K562 (cell line): ENCODE data around the gene OOEP. TPM values are rescaled to one million over a fixed set of nuclear protein-coding genes. Genes with fewer than 3 reads are reported as not detected.
"Not testable (repeated sequence)": the region's sequence is repeated elsewhere in the genome, so short reads cannot be mapped to it uniquely, and the experiment has no call there.

Experiments used
- ATAC-seq: fragments of 200-7000 bp; cut with Tn5 transposase; 3 replicates; pipeline ENCODE4 v1.9.1; 2020; ENCODE audit warnings: moderate library complexity
- BruUV-seq: library from RNA; stranded (reverse); fragments of 400-500 nt; replicated peaks from 2 replicates; lab custom pipeline; 2021; lab: Mats Ljungman, UMichigan
- CTCF ChIA-PET: fragments of 300-600 bp; formaldehyde crosslinking; extraction: SDS; loops from one replicate; lab custom pipeline; 2021; ENCODE audit warnings: low intra/inter-chr PET ratio; lab: Yijun Ruan, JAX
- POLR2A ChIA-PET: fragments of 300-600, 350-650 bp; sonication (Branson Sonifier 250); formaldehyde crosslinking; extraction: SDS; loops from one replicate; lab custom pipeline; 2021; ENCODE audit warnings: antibody characterized with exemption, inconsistent platforms; lab: Yijun Ruan, JAX
- DNase-seq, 4 experiments: peaks; one replicate each; pipeline versions ENCODE4 v3.0.0 to v3.0.0-alpha.2; 2011 to 2018; ENCODE audit warnings: low spot score in 3 of 4, mixed read lengths in 3 of 4; ENCODE audit errors: extremely low read depth in 1 of 4
- FAIRE-seq: peaks from 2 replicates; lab custom pipeline; 2011; peaks lifted over from hg19 to GRCh38; lab: Jason Lieb, UNC
- H2AFZ ChIP-seq: 2 replicates; pipeline ENCODE4 v1.6.0; 2011; ENCODE audit warnings: low read depth, low read length, control low read depth, inconsistent platforms
- H3K27ac ChIP-seq: fragments of 200-600 bp; 3 replicates; pipeline ENCODE4 v1.8.0; 2011; ENCODE audit warnings: low read depth, mild to moderate bottlenecking, control low read depth, inconsistent platforms, low read length, moderate library complexity, mixed read lengths; ENCODE audit errors: extremely low read depth
- H3K27me3 ChIP-seq, 2 experiments: fragments of 300-600 bp in 1 of 2; 2 replicates in 1 of 2; 3 replicates in 1 of 2; pipeline versions ENCODE4 v1.6.0 to v1.8.0; 2011; ENCODE audit warnings: inconsistent platforms in 2 of 2, low read length in 2 of 2, mild to moderate bottlenecking in 1 of 2, mixed read lengths in 1 of 2, moderate library complexity in 1 of 2; ENCODE audit not compliant: control insufficient read depth in 2 of 2, insufficient read depth in 2 of 2
- H3K36me3 ChIP-seq: fragments of 300-600 bp; 3 replicates; pipeline ENCODE4 v1.8.0; 2011; ENCODE audit warnings: mild to moderate bottlenecking, low read length, inconsistent platforms; ENCODE audit not compliant: control insufficient read depth, insufficient read depth
- H3K4me1 ChIP-seq, 2 experiments: fragments of 200-600 bp in 1 of 2; replicated peaks in 1 of 2; 2 replicates in 1 of 2; 3 replicates in 1 of 2; pipeline versions ENCODE4 v1.5.1 to v1.8.0; 2011; ENCODE audit warnings: inconsistent platforms in 2 of 2, low read length in 2 of 2, mild to moderate bottlenecking in 1 of 2, mixed read lengths in 1 of 2, moderate library complexity in 1 of 2; ENCODE audit not compliant: control insufficient read depth in 2 of 2, insufficient read depth in 2 of 2
- H3K4me2 ChIP-seq: 2 replicates; pipeline ENCODE4 v1.6.1; 2011; ENCODE audit warnings: low read length, control low read depth, inconsistent platforms, mixed read lengths; ENCODE audit not compliant: insufficient read depth
- H3K4me3 ChIP-seq: fragments of 200-600 bp; sonication (generic), shearing (Covaris generic); 2 replicates; pipeline ENCODE4 v1.5.1; 2016; ENCODE audit warnings: control low read depth, inconsistent platforms
- H3K79me2 ChIP-seq: fragments of 200-600 bp; 3 replicates; pipeline ENCODE4 v1.8.0; 2011; ENCODE audit warnings: low read length, inconsistent platforms; ENCODE audit not compliant: control insufficient read depth, insufficient read depth
- H3K9ac ChIP-seq, 2 experiments: 2 replicates each; pipeline versions ENCODE4 v1.6.0 to v1.6.1; 2011; ENCODE audit warnings: low read depth in 2 of 2, low read length in 2 of 2, control low read depth in 1 of 2, inconsistent platforms in 1 of 2, mild to moderate bottlenecking in 1 of 2, mixed read lengths in 1 of 2; ENCODE audit not compliant: insufficient read depth in 1 of 2
- H3K9me1 ChIP-seq: one replicate; pipeline ENCODE4 v1.6.0; 2011; ENCODE audit warnings: inconsistent platforms, mild to moderate bottlenecking, low read length, moderate library complexity; ENCODE audit not compliant: control insufficient read depth, insufficient read depth
- H3K9me3 ChIP-seq: replicated peaks from 2 replicates; pipeline ENCODE4 v1.5.1; 2011; ENCODE audit warnings: low read depth, low read length, inconsistent platforms; ENCODE audit not compliant: control insufficient read depth, insufficient read depth
- H4K20me1 ChIP-seq: replicated peaks from 2 replicates; pipeline ENCODE4 v1.6.1; 2011; ENCODE audit warnings: low read length, inconsistent platforms, mixed read lengths; ENCODE audit not compliant: control insufficient read depth, insufficient read depth
- ATF3 ChIP-seq, 2 experiments: fragments of 450-650 bp in 1 of 2; sonication (generic) in 1 of 2; formaldehyde crosslinking in 1 of 2; IDR thresholded peaks in 1 of 2; conservative IDR thresholded peaks in 1 of 2; 2 replicates each; pipeline versions ENCODE4 v1.6.1 to v1.8.1; 2016 to 2023; ENCODE audit warnings: mild to moderate bottlenecking in 2 of 2, moderate library complexity in 2 of 2, inconsistent platforms in 1 of 2, missing genetic modification reagents in 1 of 2
- FOSL1 ChIP-seq: fragments of 200-800 bp; sonication (Bioruptor generic); conservative IDR thresholded peaks from 2 replicates; pipeline ENCODE4 v1.6.1; 2016; ENCODE audit warnings: missing genetic modification characterization, missing compliant biosample characterization
- FOXJ2 ChIP-seq: fragments of 200-800 bp; sonication (Bioruptor generic); IDR thresholded peaks from 2 replicates; pipeline ENCODE4 v1.6.1; 2016; ENCODE audit warnings: missing genetic modification characterization, missing compliant biosample characterization
- KDM4B ChIP-seq, 2 experiments: fragments of 450-650 bp in 1 of 2; sonication (generic) in 1 of 2; IDR thresholded peaks; 2 replicates each; pipeline ENCODE4 v1.6.1; 2016 to 2017; ENCODE audit warnings: borderline replicate concordance in 2 of 2, antibody characterized with exemption in 1 of 2, low read depth in 1 of 2, mild to moderate bottlenecking in 1 of 2
- MEF2A ChIP-seq: IDR thresholded peaks from 2 replicates; pipeline ENCODE4 v1.6.1; 2011; ENCODE audit warnings: low read depth, mild to moderate bottlenecking, low read length, moderate library complexity; ENCODE audit not compliant: control insufficient read depth
- NR2C1 ChIP-seq, 2 experiments: fragments of 450-650 bp; IDR thresholded peaks; 2 replicates each; pipeline ENCODE4 v1.6.1; 2017; ENCODE audit warnings: mild to moderate bottlenecking in 2 of 2, antibody characterized with exemption in 1 of 2, inconsistent platforms in 1 of 2, missing compliant biosample characterization in 1 of 2, missing genetic modification characterization in 1 of 2
- RFX1 ChIP-seq: fragments of 450-650 bp; IDR thresholded peaks from 2 replicates; pipeline ENCODE4 v1.6.1; 2016; ENCODE audit warnings: mild to moderate bottlenecking, moderate library complexity
- TAF9B ChIP-seq: fragments of 450-650 bp; IDR thresholded peaks from 2 replicates; pipeline ENCODE4 v1.6.1; 2018; ENCODE audit warnings: mild to moderate bottlenecking; ENCODE audit not compliant: partially characterized antibody
- ZNF121 ChIP-seq: sonication (generic); formaldehyde crosslinking; conservative IDR thresholded peaks from 2 replicates; pipeline ENCODE4 v1.8.0; 2022; ENCODE audit warnings: missing genetic modification reagents
- ZNF175 ChIP-seq: fragments of 200-800 bp; sonication (Bioruptor generic); IDR thresholded peaks from 2 replicates; pipeline ENCODE4 v1.6.1; 2016; ENCODE audit warnings: low read depth, mild to moderate bottlenecking, missing genetic modification characterization, missing compliant biosample characterization
- WGBS: fragments of 100-300 bp; shearing (Covaris generic); methylation state at CpG from one replicate; pipeline ENCODE4 v1.1.6; 2016; ENCODE audit warnings: low coverage, mixed read lengths; ENCODE audit not compliant: insufficient coverage; ENCODE audit errors: missing lambda C conversion rate; 5-methylcytosine and 5-hydroxymethylcytosine counted together
- in situ Hi-C: fragments of 300-500 bp; cut with MboI; formaldehyde crosslinking; loops from 4 replicates; pipeline ENCODE4 v1.15.0; 2018; ENCODE audit warnings: inconsistent platforms, mixed read lengths
- intact Hi-C: fragments of 100-400 bp; cut with micrococcal nuclease; formaldehyde crosslinking; loops from 2 replicates; pipeline ENCODE4 v1.14.2; 2022
- polyA plus RNA-seq, 8 experiments: library from polyadenylated mRNA; depleted of rRNA in 4 of 8; stranded (reverse) in 5 of 8; unstranded in 3 of 8; fragments of >200 nt; fragmentation: Nextera tagmentation in 2 of 8; fragmentation: Illumina TruSeq in 1 of 8; extraction: Ambion mirVana in 2 of 8; extraction: Trizol in 1 of 8; gene quantifications; 2 replicates each; pipeline versions ENCODE4 v1.2.1 to v1.2.3, GENCODE V29; 2011 to 2014; ENCODE audit warnings: inconsistent platforms in 1 of 8, missing spikeins in 1 of 8
- total RNA-seq, 7 experiments: library from RNA; depleted of rRNA in 6 of 7; stranded (reverse); fragments of >200 nt in 6 of 7; fragmentation: Illumina TruSeq in 2 of 7; extraction: Trizol in 2 of 7; gene quantifications; 2 replicates each; pipeline versions ENCODE4 v1.2.1 to v1.2.3, GENCODE V29; 2011 to 2021; ENCODE audit warnings: low replicate concordance in 1 of 7

The OOEP gene
- total and polyA plus RNA-seq, 9 of the 15 experiments (the other 6 are each of a cell fraction or from before 2014, with no cell fraction given) = not detected

GRCh38 chr6:73382462-73383113 lies 12.9 kb upstream of the OOEP start:
- ChIA-PET POLR2A (interaction anchor here (0.6 kb wide), 1 partner anchor 29 kb away, joined by 3 read pairs; no protein-coding TSS in a partner anchor), CTCF (no interaction called here)
- DNase-seq = no peak
- WGBS = 52% methylated on average over 6 of the region's 6 CpGs
- Histone ChIP-seq H4K20me1 (no peaks in the 10 kb centered on the region), H3K27me3 (no peaks in the 10 kb centered on the region), H3K9me1 (no peaks in the 10 kb centered on the region), H3K9me3 (no peaks in the 10 kb centered on the region), H3K27ac (no peak overlapping the region), H3K4me2 (no peak overlapping the region), H3K4me3 (no peak overlapping the region), H3K79me2 (no peaks in the 10 kb centered on the region), H3K4me1 (no peaks in the 10 kb centered on the region), H3K36me3 (no peaks in the 10 kb centered on the region), H3K9ac (no peak overlapping the region), H2AFZ (no peak overlapping the region)
- ATAC-seq = no peak
- intact Hi-C loops = no loop called here
- in situ Hi-C loops = no loop called here
- BruUV-seq = no TSS peak
- FAIRE-seq = no peak
- TF ChIP-seq ZNF121 (CRISPR knock-in tag) (peak; percentile 90), KDM4B (IDR thresholded peaks at IDR 0.05; ENCODE audit: borderline replicate concordance in 2 of 2, low read depth in 1 of 2) (no peak), NR2C1 (IDR thresholded peaks at IDR 0.05) (no peak), NR2C1 (tag; IDR thresholded peaks at IDR 0.05) (no peak), ZNF175 (CRISPR knock-in tag) (no peak), RFX1 (peak; percentile 40; the same call in 1 of the 2 replicates), FOXJ2 (peak; percentile 67; the same call in 1 of the 2 replicates), TAF9B (no peak), MEF2A (no peak), ATF3 (IDR thresholded peaks at IDR 0.05) (peak; percentile 32; the same call in 1 of the 2 replicates), ATF3 (CRISPR knock-in tag; conservative IDR thresholded peaks at IDR 0.05) (no peak), FOSL1 (0 out of 2 replicates have a peak, but pooled peaks have one; percentile 14)

GRCh38 chr6:73381531-73381930 lies 11.8 kb upstream of the OOEP start:
- BruUV-seq, CTCF ChIA-PET, H3K79me2 ChIP-seq, in situ Hi-C loops, H3K9ac ChIP-seq, H3K27me3 ChIP-seq, H3K36me3 ChIP-seq, H3K27ac ChIP-seq, ATAC-seq, FAIRE-seq, H3K4me1 ChIP-seq, H4K20me1 ChIP-seq, H2AFZ ChIP-seq, POLR2A ChIA-PET, H3K4me2 ChIP-seq, H3K9me1 ChIP-seq, H3K9me3 ChIP-seq, intact Hi-C loops, H3K4me3 ChIP-seq, DNase-seq: not testable (repeated sequence)
- 56% methylated on average over 10 of the region's 10 CpGs for WGBS
